HG02571 (cell line): ENCODE data around the gene BCAS1.

ENCODE experiments used
- ATAC-seq: cut with Tn5 transposase; IDR thresholded peaks from one replicate; pipeline ENCODE4 v1.9.1; 2021; ENCODE audit warnings: mild to moderate bottlenecking, moderate library complexity; ENCODE audit not compliant: unreplicated experiment

The BCAS1 gene

DNA sequence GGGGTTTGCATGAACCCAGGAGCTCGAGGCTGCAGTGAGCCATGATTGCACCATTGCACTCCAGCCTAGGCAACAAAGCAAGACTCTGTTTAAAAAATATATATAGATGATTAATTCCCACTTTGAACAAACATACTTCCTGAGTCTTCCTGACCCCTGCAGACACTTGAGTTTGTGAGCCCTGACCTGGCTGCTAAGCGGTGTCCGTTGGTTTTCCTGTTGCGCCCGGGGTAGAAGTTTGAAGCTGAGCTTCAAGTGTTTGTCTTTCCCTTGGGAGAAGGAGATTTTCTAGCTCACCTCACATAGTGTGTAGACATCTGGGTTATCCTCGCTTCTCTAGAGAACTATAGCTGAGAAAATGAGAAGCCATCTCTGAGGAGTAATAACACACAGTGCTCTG, 11.7 kb upstream of the BCAS1 start:
- ATAC-seq, result no peak

DNA sequence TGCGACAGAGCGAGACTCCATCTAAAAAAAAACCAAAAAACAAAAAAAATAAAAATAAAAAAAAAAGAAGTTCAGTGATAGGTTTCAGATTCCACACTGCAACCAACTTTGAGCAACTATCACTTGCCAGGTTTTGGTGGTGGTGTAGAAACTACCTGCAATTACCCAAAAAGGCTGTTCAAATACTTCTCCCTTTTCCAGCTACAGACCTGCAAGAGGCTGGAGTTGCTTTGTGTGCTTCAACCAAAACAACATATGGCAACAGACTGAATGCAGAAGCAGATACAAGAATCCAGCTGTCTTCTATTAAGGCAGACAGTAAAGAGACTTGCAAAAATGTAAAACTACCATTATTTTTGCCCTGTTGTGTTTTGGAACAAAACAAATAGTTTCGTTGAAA, 9.3 kb upstream of the BCAS1 start:
- ATAC-seq, result peak; percentile 48

DNA sequence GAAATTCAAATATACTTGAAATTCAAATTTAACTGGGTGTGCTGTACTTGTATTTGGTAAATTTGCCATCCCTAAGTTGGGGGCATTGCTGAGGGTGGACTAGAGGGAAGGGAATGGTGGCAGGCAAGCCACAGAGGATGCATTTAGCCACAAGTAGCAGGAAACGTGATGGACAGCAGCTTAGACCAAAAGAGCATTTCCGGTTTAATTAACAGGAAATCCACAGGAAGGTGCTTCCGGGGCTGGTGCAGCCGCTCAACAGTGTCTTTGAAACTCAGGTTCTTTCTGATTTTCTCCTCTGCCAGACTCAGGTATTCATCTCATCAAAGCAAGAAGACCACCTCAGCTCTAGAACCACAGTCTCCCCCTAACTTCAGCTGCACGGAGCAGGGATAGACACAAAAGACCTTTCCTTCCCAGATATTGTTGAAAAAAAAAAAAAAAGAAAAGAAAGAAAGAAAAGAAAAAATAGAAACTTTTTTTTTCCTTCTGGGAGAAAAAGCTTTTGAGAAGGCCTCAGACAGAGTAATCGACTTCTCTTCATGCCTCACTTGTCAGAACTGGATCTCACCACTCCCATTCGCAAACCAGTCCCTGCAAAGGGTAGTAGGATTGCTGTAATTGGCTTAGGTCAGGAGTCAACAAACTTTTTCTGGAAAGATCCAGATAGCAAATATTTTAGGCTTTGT, 8.0 kb upstream of the BCAS1 start:
- no peak for ATAC-seq

DNA sequence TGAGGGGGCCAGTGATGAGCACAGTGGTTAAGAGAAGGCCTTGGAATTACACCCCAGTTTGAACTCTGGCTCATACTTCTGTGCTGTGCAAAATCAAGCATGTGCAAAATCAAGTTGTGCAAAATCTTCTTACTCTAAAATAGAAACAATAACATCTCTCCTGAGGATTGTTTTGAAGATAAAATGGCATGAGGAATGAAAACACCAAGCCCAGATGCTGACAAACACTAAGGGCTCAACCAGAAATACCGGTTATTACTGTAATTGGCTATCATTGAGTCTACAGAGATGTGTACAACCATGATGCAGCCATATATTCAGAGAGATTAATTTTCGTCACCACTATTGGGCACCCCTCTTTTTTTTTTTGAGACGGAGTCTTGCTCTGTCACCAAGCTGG, 5.9 kb upstream of the BCAS1 start:
- no peak for ATAC-seq

DNA sequence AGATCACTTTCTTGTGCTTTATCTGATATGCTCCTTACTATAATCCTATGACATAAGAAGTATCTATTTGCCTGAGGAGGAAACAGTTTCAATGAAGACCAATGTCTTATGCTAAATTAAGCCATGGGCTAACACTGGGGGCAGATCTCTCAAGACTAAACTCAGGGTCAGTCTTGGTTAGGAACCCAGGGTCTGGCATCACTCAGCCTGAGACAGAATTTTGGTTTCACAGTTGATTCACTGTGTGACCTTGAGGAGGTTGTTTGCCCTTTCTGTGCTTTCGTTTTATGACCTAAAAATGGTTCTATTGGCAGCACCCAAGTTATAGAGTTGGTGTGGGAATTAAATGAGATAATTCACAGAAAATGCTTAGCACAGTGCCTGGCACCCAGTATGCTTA, 4.9 kb upstream of the BCAS1 start:
- ATAC-seq, result no peak

DNA sequence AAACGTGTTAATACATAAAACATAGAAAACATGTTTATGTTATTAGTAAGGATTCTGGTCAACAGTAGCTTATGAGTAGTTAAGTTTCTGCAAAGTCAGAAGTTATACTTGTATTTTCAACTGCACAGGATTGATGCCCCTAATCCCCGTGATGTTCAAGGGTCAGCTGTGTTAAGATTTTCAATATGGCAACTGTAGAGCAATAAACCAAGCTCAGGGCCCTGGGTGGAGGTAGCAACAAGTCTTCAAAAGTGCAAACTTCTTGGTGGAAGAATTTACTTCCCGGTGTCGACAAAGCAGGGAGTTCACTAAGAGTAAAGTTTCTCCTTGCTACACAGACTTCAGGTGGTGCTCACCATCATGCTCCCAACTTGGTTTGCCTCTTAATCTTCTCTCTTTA, 4.1 kb upstream of the BCAS1 start:
- no peak for ATAC-seq

DNA sequence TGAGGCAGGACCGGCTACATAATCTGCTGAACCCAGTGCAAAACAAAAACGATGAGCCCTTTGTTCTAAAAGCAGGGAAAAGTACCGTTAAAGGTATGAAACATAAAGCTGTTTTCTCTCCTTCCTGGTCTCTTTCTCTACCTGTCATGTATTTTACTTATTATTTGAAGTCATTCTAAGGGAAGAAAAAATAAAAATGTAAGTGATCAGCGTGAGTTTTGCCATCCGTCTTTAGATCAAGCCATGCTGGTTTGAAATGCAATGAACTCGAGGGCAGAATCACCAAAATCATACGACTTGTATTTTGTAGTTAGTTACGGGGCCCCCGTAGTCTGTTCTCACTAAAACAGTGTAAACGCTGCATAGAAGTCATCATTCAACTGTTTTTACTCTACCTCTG, 2.9 kb upstream of the BCAS1 start:
- ATAC-seq, result no peak

DNA sequence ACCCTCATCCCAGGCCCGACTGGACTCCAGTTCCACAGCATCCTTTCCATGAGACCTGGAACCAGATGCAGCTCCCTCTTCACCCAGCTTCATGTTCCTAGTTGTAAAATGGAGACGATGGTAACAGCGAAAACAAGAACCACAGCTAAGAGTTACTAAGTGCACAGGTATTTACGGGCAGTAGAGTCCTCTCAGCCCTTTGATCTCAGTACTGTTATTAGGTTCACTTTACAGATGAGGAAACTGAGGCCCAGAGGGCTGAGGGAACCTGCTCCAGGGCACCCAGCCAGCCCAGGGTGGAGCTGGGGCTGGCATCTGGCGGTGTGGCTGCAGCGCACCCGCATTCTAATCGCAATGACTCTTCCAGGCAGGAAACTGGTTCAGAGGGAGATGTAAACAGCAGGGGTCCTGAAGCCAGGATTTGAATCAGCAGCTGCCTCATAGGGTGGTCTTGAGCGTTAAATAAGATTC, 858 bp downstream of the BCAS1 start:
- no peak for ATAC-seq

DNA sequence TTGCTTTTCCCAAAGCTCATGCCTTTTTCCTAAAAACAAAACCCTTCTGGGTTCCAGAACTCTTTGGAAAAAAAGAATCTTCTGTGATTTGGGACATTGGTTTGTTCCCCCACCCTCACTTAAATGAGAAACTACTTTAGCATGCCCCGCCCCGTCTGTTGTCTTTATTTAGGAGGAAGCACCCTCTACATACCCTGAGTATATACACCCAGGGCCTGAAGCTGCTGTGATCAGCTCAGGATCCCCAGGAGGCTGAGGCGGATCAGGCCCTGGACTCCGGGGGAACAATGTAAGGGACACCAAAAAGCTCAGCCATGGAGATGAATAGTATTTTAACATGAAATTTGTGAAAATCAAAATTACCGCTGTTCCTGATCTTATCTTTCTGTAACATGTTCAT, 1.4 kb downstream of the BCAS1 start:
- ATAC-seq, result no peak

DNA sequence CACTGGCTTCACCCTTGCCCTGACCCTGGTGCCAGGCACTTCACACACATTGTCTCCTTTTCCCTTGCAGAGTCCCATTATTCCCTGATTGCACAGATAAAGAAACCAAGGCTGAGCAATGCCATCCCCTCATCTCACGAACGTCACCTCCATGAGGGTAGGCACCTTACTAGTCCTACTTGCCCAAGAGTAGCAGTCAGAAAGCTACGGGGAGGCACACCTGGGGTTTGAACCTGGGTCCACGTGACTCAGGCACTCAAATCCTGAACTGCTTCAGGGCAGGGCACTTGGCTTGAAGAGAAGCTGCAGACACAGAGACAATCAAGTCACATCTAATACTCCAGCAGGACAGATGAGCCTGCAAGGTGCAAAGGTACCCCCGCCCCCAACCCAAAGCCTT, 1.9 kb downstream of the BCAS1 start:
- ATAC-seq, result no peak

DNA sequence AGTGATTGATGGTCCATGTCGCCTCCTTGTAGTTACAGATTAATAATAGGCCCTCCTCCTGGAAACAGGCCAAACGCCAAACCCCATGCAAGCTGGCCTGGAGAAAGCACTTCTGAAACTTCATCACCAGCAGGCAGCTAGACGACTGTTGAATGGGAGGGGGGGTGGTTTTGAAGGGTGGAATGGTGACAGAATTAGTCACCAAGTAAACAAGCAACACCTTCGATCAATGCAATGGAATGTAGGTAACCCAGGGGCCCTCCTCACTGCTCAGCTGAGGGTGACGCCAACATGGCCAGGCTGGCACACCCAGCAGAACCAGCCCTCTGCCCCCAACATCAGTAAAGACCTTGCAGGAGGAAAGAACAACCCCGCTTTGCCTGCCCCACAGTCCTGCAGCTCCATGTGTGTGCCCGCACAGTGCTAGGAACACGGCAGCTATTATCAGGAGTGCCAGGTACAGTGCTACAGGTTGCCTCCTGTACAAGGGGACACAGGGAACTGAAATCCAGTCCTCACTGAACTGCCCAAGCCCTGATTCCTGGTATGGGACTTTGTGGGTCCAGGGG, 2.7 kb downstream of the BCAS1 start:
- ATAC-seq, result peak; percentile 43

DNA sequence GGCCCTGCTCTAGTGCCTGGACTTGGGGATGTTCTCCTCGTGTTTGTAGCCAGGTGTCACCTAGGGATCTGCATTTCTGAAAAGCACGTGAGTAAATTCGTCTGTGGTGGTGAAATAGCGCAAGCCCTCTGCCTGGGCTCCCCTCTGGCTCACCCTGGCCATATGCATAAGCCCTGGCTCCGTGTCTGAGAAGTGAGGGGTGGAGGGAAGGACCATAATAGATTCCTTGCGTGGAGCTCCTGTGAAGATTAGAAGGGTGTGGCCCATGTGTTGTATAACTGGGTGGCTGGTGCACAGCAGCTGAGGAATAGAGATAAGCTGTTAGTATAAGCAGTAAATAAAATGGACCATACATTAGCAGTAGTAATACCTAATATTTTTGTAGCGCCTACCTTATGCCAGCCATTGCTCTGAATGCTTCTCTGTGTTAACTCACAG, 4.8 kb downstream of the BCAS1 start:
- ATAC-seq, result no peak

DNA sequence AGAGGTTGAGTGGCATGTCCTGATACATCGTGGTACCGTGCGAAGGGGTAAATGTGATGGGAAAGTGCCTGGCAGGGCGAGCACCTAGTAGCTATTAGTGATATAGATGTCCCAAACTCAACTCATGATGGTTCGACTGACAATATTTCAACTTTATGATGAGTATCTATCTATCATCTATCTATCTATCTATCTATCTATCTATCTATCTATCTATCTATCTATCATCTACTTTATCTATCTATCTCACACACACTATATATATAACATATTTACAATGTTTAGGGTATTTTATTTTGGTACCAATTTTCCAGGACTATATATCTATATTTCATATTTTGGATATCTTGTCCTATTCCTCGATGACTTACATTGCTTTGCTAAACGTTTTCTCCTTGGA, 5.5 kb downstream of the BCAS1 start:
- ATAC-seq, result no peak

DNA sequence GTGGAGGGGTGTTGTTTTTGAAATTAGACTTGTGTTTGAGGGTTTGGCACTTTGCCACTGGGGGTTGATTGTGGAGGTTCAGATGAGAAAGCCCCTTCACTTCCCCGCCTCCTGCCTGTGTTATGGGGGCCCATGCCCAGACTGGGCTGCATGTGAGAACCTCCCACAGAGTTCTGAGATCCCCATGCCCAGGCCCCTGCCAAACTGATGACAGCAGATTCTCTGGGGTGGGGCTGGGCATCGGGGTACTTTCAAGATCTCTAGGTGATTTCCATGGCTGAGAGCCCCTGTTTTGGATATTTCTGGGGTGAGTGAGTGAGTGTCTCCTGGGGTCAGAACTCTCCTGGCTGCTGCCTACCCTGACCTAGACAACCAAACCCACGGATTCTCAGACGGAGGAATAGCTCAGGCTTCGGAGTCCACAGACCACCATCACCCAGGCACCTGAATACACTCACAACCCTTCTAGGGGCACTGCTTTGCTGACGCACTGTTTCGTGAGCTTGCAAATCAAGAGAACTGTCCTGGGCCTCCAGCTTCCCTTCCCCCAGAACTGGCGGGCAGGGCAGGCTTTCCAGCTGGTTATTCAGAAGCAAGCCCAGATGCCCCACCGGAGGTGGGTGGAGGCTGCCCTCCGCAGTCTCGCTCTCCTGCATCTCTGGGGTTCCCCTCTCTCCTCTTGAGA, 6.3 kb downstream of the BCAS1 start:
- peak; percentile 41 for ATAC-seq

DNA sequence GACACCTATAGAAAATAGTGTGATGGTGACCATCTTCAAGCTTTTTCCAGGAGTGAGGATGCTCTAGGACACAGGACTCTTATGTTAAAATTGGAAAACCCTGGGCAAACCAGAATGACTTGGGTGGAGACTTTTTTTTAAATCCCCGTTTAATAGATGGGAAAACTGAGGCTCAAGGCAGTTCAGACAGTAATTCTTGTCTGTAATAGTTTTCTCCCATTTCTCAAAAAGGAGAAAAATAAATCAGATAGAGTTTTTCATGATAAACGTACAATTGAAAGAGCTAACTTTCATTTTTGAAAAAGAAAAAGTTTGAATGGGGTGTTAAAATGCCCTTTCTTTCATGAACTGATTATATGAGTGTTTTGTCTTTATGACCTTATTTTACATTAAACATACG, 6.8 kb downstream of the BCAS1 start:
- no peak for ATAC-seq

DNA sequence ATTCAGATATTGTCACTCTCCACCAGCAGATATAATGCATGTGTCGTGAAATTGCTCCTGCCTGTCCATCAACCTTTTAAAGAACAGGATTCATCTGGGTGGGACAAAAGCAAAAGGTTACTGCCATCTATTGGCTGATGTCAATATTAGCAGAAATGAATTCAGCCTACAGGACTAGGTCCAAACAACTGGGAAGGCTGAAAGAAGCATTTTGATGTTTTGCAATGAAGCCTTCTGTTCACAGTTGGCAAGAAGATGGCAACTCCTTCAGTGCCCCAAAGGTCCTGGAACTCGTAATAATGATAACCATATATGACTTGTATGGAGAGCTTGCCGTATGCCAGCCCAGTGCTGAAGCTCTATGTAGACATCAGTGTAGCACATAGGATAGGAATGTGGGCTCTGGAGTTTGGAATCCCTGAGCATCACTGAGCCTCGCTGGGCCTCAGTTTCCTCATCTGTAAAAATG, 7.5 kb downstream of the BCAS1 start:
- ATAC-seq, result no peak

DNA sequence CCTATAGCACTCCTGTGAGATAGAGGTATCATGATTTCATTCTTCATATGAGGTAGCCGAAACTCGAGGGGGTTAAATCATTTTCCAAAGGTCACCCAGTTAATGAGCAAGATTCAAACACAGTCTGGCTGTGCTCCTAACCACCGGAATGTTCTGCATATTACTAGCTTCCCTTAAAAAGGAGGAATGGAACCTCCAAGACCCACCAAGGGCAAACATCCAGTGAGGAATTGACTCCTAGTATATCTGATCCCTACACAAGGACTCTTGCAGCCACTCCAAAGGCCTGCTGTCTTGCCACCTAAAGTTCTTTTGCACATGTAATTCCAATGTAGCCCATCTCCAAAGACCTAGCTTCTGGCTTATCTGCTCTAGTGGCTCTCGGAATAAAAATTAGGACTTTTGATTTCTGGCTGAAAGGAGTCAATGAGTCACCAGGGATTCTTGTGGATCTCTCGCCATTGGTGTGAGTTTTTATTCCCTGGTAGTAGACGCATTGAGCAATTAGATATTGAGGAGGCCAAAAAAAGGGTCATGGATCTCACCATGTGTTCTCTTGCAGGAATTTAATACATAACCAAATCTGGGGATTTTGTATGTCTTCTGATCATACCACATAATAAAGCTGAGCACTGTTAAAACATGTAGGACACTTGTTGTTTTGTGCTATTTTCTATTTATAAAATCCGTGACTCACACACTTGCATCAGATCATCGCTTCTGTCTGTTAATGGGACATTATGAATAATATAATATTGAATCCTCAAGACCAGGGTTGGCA, 9.1 kb downstream of the BCAS1 start:
- ATAC-seq, result no peak

DNA sequence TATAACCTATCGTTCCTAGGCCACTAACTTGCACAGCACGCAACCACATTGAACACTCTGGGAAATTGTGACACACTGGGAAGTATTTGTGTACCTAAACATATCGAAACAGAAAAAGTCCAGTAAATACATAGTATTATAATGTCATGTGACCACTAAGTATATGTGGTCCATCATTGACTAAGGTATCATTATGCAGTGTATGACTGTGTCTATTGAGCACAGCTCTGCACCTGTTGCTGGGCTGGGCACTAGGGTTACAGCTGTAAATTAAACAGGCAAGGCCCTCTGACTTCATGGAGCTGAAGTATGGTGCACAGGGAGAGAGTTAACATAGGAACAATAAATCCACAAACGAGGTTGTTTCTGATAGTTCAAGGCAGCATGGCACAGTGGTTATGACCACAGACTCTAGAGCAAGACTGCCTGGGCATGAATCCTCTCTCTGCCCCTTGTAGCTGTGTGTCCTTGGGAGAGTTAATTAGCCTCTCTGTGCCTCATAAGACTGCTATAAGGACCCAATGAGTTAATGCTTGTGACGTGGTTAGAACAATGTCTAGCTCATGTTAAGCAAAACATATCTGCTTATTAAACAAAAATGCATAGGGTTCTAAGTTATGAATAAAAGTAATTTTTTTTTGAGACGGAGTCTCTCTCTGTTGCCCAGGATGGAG, 10.6 kb downstream of the BCAS1 start:
- ATAC-seq, result no peak

DNA sequence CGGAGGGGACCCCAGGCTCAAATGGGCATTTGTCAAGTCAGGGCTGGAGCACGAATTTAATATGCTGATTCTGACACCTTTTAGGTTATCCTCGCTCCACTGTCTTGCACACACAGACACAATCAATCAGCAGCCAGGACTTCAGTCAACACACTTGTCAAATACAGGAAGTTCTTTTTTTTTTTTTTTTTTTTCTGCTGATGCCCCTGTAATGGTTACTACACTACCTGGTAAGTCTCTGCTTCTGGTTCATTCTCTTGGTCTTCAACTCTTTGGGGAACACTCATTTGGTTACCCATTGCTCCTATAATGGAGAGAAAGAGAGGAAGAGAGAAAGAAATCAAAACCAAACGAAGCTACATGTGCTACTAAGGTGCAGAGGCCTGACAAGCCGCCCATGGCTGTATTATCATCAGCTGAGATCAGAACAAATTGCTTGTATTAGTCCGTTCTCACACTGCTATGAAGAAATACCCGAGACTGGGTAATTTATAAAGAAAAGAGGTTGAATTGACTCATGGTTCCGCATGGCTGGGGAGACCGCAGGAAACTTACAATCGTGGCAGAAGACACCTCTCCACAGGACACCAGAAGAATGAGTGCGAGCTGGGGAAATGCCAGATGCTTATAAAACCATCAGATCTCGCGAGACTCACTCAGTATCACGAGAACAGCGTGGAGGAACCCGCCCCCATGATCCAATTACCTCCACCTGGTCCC, 11.8 kb downstream of the BCAS1 start:
- ATAC-seq, result no peak
